ENCODE data around the gene MFSD6L. TPM values are rescaled to one million over a fixed set of nuclear protein-coding genes. Genes with fewer than 3 reads are reported as not detected.

MFSD6L gene
- total and polyA plus RNA-seq, 2 of the 13 experiments (the other 11 are each of a cell fraction or from before 2014, with no cell fraction given), result not detected

DNA sequence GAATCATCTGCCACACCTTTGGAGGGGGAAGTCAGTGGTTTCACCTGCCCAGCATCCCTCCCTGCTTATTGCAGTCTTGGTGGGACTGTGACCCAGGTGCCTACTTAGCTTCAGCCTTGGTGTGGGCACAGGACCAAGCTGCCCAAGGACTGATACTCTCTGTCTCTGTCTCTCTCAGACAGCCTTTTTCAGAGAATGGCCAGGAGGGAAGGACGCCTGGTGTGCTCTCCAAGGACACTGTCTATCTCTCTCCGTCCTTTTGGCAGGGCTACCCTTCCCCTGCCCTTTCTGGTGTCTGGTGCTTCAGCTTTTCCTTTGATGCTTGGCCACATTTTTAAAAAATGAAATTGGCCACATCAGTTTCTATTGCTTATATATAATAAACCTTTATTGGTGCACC lies 48.7 kb upstream of the MFSD6L start:
- 3% methylated on average over 2 of the region's 2 CpGs for WGBS (ENCODE audit: low lambda C conversion rate)
- intact Hi-C loops (cut with micrococcal nuclease; ENCODE audit: unreplicated experiment), result no loop called here
- POLR2A ChIA-PET, result no interaction called here

More for the DNA sequence above, 48.7 kb upstream of the MFSD6L start:
- no peak overlapping the region for H3K9ac ChIP-seq (ENCODE audit: insufficient read depth, low read depth, low read length)
- CTCF ChIA-PET (ENCODE audit: low intra/inter-chr PET ratio, low total read pairs), result no interaction called here
- no peak for ATAC-seq
- H3K4me2 ChIP-seq (ENCODE audit: low read depth, low read length), result no peak overlapping the region
- in situ Hi-C loops (cut with HindIII; ENCODE audit: extremely low pct_ligation_motif_present, low pct_unique_long_range_greater_than_20kb), result no loop called here
- TF ChIP-seq HOXA3 (CRISPR knock-in tag; IDR thresholded peaks at IDR 0.05) (no peak), ZNF496 (CRISPR knock-in tag; IDR thresholded peaks at IDR 0.05; ENCODE audit: insufficient replicate concordance) (no peak), ZNF512 (CRISPR knock-in tag; IDR thresholded peaks at IDR 0.05) (no peak), ATF7-NPFF (CRISPR knock-in tag; IDR thresholded peaks at IDR 0.05; ENCODE audit: low read depth) (no peak), ZNF713 (CRISPR knock-in tag; IDR thresholded peaks at IDR 0.05) (no peak), NONO (IDR thresholded peaks at IDR 0.05) (no peak), NONO (CRISPR knock-in tag; conservative IDR thresholded peaks at IDR 0.05) (no peak), ZNF138 (CRISPR knock-in tag; IDR thresholded peaks at IDR 0.05; ENCODE audit: low read depth) (no peak), ZFP82 (CRISPR knock-in tag; IDR thresholded peaks at IDR 0.05; ENCODE audit: borderline replicate concordance) (no peak), JUN (CRISPR knock-in tag; IDR thresholded peaks at IDR 0.05) (no peak), ADNP (CRISPR knock-in tag; IDR thresholded peaks at IDR 0.05) (no peak), DNMT3B (CRISPR knock-in tag; conservative IDR thresholded peaks at IDR 0.05) (no peak), MED1 (CRISPR knock-in tag; IDR thresholded peaks at IDR 0.05) (no peak), SMAD3 (CRISPR knock-in tag; IDR thresholded peaks at IDR 0.05) (no peak), ZNF430 (CRISPR knock-in tag; IDR thresholded peaks at IDR 0.05) (no peak), RFX3 (CRISPR knock-in tag; IDR thresholded peaks at IDR 0.05) (no peak)
- TF ChIP-seq, protein P1, sequence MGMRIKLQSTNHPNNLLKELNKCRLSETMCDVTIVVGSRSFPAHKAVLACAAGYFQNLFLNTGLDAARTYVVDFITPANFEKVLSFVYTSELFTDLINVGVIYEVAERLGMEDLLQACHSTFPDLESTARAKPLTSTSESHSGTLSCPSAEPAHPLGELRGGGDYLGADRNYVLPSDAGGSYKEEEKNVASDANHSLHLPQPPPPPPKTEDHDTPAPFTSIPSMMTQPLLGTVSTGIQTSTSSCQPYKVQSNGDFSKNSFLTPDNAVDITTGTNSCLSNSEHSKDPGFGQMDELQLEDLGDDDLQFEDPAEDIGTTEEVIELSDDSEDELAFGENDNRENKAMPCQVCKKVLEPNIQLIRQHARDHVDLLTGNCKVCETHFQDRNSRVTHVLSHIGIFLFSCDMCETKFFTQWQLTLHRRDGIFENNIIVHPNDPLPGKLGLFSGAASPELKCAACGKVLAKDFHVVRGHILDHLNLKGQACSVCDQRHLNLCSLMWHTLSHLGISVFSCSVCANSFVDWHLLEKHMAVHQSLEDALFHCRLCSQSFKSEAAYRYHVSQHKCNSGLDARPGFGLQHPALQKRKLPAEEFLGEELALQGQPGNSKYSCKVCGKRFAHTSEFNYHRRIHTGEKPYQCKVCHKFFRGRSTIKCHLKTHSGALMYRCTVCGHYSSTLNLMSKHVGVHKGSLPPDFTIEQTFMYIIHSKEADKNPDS (CRISPR knock-in tag; IDR thresholded peaks at IDR 0.05), result no peak
- TF ChIP-seq, protein P2, sequence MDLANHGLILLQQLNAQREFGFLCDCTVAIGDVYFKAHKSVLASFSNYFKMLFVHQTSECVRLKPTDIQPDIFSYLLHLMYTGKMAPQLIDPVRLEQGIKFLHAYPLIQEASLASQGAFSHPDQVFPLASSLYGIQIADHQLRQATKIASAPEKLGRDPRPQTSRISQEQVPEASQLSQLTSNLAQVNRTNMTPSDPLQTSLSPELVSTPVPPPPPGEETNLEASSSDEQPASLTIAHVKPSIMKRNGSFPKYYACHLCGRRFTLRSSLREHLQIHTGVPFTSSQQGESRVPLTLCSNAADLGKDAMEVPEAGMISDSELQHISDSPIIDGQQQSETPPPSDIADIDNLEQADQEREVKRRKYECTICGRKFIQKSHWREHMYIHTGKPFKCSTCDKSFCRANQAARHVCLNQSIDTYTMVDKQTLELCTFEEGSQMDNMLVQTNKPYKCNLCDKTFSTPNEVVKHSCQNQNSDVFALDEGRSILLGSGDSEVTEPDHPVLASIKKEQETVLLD (CRISPR knock-in tag; IDR thresholded peaks at IDR 0.05; ENCODE audit: low read depth), result no peak
- no peak for FAIRE-seq
- H3K4me3 ChIP-seq (replicated peaks in 1 of 3; ENCODE audit: insufficient read depth in 1 of 3, low read depth in 2 of 3, low read length in 3 of 3), result no peak overlapping the region
- no peaks in the 10 kb centered on the region for H3K4me1 ChIP-seq (ENCODE audit: insufficient read depth, low read length)
- H4K20me1 ChIP-seq (ENCODE audit: insufficient read depth, low read length), result no peaks in the 10 kb centered on the region
- no peak for DNase-seq (ENCODE audit: low spot score)
- no peak overlapping the region for H2AFZ ChIP-seq (ENCODE audit: low read length)
- no TSS peak for BruUV-seq (replicated peaks)
- no peaks in the 10 kb centered on the region for H3K9me3 ChIP-seq (ENCODE audit: low read length)
- no peaks in the 10 kb centered on the region; a peak in 1 of 5 replicates for H3K27me3 ChIP-seq (ENCODE audit: control insufficient read depth in 1 of 2, insufficient read depth in 2 of 2, low read length in 2 of 2)
- H3K27ac ChIP-seq (ENCODE audit: extremely low read length, insufficient read depth, low read length), result no peak overlapping the region
- no peaks in the 10 kb centered on the region for H3K36me3 ChIP-seq (replicated peaks in 1 of 2; ENCODE audit: control insufficient read depth in 1 of 2, insufficient read depth in 2 of 2, low read length in 2 of 2)
- no peaks in the 10 kb centered on the region for H3K79me2 ChIP-seq (ENCODE audit: insufficient read depth, low read length)
